HUES6 (cell line): ENCODE data around the gene GAL.
A peak's percentile ranks its signal among the peaks of the same experiment; 100 is the strongest.

Experiments used
- H3K27ac ChIP-seq: 2 replicates; pipeline ENCODE4 v1.7.0; 2013; ENCODE audit warnings: low read depth, mild to moderate bottlenecking, low read length, inconsistent platforms
- H3K27me3 ChIP-seq: 2 replicates; pipeline ENCODE4 v1.6.1; 2013; ENCODE audit warnings: low read length; ENCODE audit not compliant: control insufficient read depth, insufficient read depth
- H3K36me3 ChIP-seq: 2 replicates; pipeline ENCODE4 v1.6.1; 2013; ENCODE audit warnings: low read length; ENCODE audit not compliant: control insufficient read depth, insufficient read depth
- H3K4me1 ChIP-seq: 2 replicates; pipeline ENCODE4 v1.6.1; 2013; ENCODE audit warnings: low read length; ENCODE audit not compliant: control insufficient read depth, insufficient read depth
- H3K4me3 ChIP-seq: 2 replicates; pipeline ENCODE4 v1.5.1; 2013; ENCODE audit warnings: low read depth, low read length
- H3K9ac ChIP-seq: one replicate; pipeline ENCODE4 v1.6.1; 2013; ENCODE audit warnings: mild to moderate bottlenecking, low read length
- H3K9me3 ChIP-seq: 2 replicates; pipeline ENCODE4 v1.6.1; 2013; ENCODE audit warnings: low read depth, low read length; ENCODE audit not compliant: control insufficient read depth, insufficient read depth

GAL gene

GRCh38 chr11:68692871-68693483, 8.6 kb downstream of the GAL start:
- Histone ChIP-seq H3K27me3 (no peaks in the 10 kb centered on the region), H3K36me3 (peaks cover 33% of the 10 kb centered on the region), H3K9ac (no peak overlapping the region), H3K4me3 (no peak overlapping the region), H3K27ac (no peak overlapping the region), H3K4me1 (peaks cover 46% of the 10 kb centered on the region), H3K9me3 (0 out of 2 replicates have a peak, but pooled peaks cover 6% of the 10 kb centered on the region)

GRCh38 chr11:68693484-68693882, 9.1 kb downstream of the GAL start:
- Histone ChIP-seq H3K9ac (no peak overlapping the region), H3K27me3 (no peaks in the 10 kb centered on the region), H3K4me3 (no peak overlapping the region), H3K9me3 (peaks cover 9% of the 10 kb centered on the region; the same call in 1 of the 2 replicates), H3K4me1 (peaks cover 44% of the 10 kb centered on the region), H3K36me3 (peaks cover 28% of the 10 kb centered on the region), H3K27ac (no peak overlapping the region)

- peak overlapping the region; percentile 58; the same call in 1 of the 2 replicates for H3K27ac ChIP-seq
- no peaks in the 10 kb centered on the region for H3K27me3 ChIP-seq
- peak overlapping the region; percentile 34 for H3K9ac ChIP-seq
- peak overlapping the region; percentile 35; the same call in 1 of the 2 replicates for H3K4me3 ChIP-seq
- peaks cover 17% of the 10 kb centered on the region; the same call in 1 of the 2 replicates for H3K9me3 ChIP-seq
- peaks cover 35% of the 10 kb centered on the region for H3K4me1 ChIP-seq
- peaks cover 16% of the 10 kb centered on the region for H3K36me3 ChIP-seq
These were observed 10.3 kb downstream of the GAL start for GRCh38 chr11:68694431-68695297.

- Histone ChIP-seq H3K27ac (no peak overlapping the region), H3K27me3 (no peaks in the 10 kb centered on the region), H3K9ac (no peak overlapping the region)
These were observed 11.2 kb downstream of the GAL start for GRCh38 chr11:68695531-68695930.

GRCh38 chr11:68698993-68699392, 14.6 kb downstream of the GAL start:
- Histone ChIP-seq H3K4me1 (peaks cover 13% of the 10 kb centered on the region), H3K36me3 (no peaks in the 10 kb centered on the region), H3K27ac (no peak overlapping the region), H3K9ac (no peak overlapping the region), H3K27me3 (no peaks in the 10 kb centered on the region), H3K9me3 (peaks cover 19% of the 10 kb centered on the region; the same call in 1 of the 2 replicates), H3K4me3 (no peak overlapping the region)

More at GRCh38 chr11:68695531-68695930, 11.2 kb downstream of the GAL start:
- Histone ChIP-seq H3K9me3 (peaks cover 19% of the 10 kb centered on the region; the same call in 1 of the 2 replicates), H3K4me1 (peaks cover 26% of the 10 kb centered on the region), H3K36me3 (peaks cover 10% of the 10 kb centered on the region), H3K4me3 (no peak overlapping the region)

GRCh38 chr11:68704887-68705286, 20.5 kb downstream of the GAL start:
- H3K27me3 ChIP-seq: no peaks in the 10 kb centered on the region
- H3K36me3 ChIP-seq: no peaks in the 10 kb centered on the region
- H3K27ac ChIP-seq: no peak overlapping the region
- H3K9ac ChIP-seq: no peak overlapping the region
- peaks cover under 1% of the 10 kb centered on the region; the same call in 1 of the 2 replicates for H3K9me3 ChIP-seq
- peak overlapping the region; percentile 12 for H3K4me3 ChIP-seq
- H3K4me1 ChIP-seq: peaks cover 33% of the 10 kb centered on the region

- Histone ChIP-seq H3K27ac (no peak overlapping the region), H3K4me3 (no peak overlapping the region), H3K36me3 (no peaks in the 10 kb centered on the region), H3K27me3 (no peaks in the 10 kb centered on the region), H3K4me1 (peaks cover 33% of the 10 kb centered on the region), H3K9ac (no peak overlapping the region), H3K9me3 (no peaks in the 10 kb centered on the region)
These were observed 23.2 kb downstream of the GAL start for GRCh38 chr11:68707527-68707926.

GRCh38 chr11:68709062-68709461, 24.7 kb downstream of the GAL start:
- H3K4me3 ChIP-seq: no peak overlapping the region
- H3K36me3 ChIP-seq: no peaks in the 10 kb centered on the region
- H3K4me1 ChIP-seq: peaks cover 33% of the 10 kb centered on the region
- H3K9me3 ChIP-seq: no peaks in the 10 kb centered on the region
- no peak overlapping the region for H3K27ac ChIP-seq
- H3K27me3 ChIP-seq: no peaks in the 10 kb centered on the region
- no peak overlapping the region for H3K9ac ChIP-seq

- Histone ChIP-seq H3K27me3 (no peaks in the 10 kb centered on the region), H3K9ac (no peak overlapping the region), H3K36me3 (no peaks in the 10 kb centered on the region), H3K4me1 (peaks cover 26% of the 10 kb centered on the region), H3K27ac (no peak overlapping the region), H3K4me3 (no peak overlapping the region), H3K9me3 (no peaks in the 10 kb centered on the region)
These were observed 26.1 kb downstream of the GAL start for GRCh38 chr11:68710409-68710808.

GRCh38 chr11:68711114-68711513, 26.8 kb downstream of the GAL start:
- Histone ChIP-seq H3K36me3 (no peaks in the 10 kb centered on the region), H3K27ac (no peak overlapping the region), H3K27me3 (no peaks in the 10 kb centered on the region), H3K9ac (no peak overlapping the region), H3K9me3 (no peaks in the 10 kb centered on the region), H3K4me3 (no peak overlapping the region), H3K4me1 (peaks cover 25% of the 10 kb centered on the region)
